NCI-H146 treated with DMSO at 0.1 percent for 48 hours (cell line): ENCODE measurements around the gene NRK.
"Not testable (repeated sequence)": the region's sequence is repeated elsewhere in the genome, so short reads cannot be mapped to it uniquely, and the experiment has no call there.

Source experiments
- DNase-seq: peaks from one replicate; lab custom pipeline; 2025; ENCODE audit not compliant: unreplicated experiment; lab: John Stamatoyannopoulos, UW

NRK gene, protein sequence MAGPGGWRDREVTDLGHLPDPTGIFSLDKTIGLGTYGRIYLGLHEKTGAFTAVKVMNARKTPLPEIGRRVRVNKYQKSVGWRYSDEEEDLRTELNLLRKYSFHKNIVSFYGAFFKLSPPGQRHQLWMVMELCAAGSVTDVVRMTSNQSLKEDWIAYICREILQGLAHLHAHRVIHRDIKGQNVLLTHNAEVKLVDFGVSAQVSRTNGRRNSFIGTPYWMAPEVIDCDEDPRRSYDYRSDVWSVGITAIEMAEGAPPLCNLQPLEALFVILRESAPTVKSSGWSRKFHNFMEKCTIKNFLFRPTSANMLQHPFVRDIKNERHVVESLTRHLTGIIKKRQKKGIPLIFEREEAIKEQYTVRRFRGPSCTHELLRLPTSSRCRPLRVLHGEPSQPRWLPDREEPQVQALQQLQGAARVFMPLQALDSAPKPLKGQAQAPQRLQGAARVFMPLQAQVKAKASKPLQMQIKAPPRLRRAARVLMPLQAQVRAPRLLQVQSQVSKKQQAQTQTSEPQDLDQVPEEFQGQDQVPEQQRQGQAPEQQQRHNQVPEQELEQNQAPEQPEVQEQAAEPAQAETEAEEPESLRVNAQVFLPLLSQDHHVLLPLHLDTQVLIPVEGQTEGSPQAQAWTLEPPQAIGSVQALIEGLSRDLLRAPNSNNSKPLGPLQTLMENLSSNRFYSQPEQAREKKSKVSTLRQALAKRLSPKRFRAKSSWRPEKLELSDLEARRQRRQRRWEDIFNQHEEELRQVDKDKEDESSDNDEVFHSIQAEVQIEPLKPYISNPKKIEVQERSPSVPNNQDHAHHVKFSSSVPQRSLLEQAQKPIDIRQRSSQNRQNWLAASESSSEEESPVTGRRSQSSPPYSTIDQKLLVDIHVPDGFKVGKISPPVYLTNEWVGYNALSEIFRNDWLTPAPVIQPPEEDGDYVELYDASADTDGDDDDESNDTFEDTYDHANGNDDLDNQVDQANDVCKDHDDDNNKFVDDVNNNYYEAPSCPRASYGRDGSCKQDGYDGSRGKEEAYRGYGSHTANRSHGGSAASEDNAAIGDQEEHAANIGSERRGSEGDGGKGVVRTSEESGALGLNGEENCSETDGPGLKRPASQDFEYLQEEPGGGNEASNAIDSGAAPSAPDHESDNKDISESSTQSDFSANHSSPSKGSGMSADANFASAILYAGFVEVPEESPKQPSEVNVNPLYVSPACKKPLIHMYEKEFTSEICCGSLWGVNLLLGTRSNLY (N-terminal part only)

DNA sequence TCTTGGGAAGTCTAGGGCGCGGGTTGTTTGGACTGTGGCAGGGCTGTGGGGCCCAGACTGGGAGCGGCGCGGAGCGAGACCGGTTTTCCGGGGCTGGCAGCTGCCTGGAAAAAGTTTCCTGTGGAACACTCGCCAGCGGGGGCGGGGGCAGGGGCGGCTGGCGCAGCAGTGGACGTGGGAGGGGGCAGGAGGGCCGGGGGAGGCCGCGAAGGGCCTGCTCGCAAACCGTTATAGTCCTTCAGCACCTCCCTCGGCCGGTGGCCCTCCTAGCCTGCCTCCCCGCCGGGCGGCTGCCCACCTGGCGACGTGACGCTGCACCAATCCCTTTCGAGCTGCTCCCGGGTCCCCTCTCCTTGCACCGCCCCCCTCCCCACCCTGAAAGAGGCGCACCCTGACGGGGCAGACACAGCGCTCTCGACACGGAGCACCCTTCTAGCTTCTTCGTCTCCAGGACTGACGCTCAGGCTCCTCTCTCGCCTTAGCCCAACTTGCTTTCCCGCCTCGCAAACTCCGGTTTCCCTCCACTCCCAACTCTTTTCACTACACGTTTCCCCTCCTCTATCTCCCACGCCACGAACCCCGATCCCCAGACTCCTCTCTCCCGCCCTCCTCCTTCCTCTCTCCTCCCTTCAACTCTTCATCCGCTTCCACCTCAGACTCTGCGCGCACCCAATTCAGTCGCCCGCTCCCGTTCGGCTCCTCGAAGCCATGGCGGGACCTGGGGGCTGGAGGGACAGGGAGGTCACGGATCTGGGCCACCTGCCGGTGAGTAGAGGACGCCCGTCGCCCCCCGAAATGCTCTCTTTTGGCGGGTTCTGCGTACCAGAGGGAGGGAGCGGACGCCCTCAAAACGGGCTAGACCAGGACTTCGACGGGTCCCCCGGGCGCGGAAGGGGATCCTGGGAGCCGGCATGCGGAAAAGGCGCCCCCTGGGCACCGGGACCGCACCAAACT, at the start of gene NRK:
NRK (plus strand) TSS at position 402 of the 954 bp plus-strand sequence; CDS start at position 709, 307 bp downstream.
- DNase-seq = no peak

DNA sequence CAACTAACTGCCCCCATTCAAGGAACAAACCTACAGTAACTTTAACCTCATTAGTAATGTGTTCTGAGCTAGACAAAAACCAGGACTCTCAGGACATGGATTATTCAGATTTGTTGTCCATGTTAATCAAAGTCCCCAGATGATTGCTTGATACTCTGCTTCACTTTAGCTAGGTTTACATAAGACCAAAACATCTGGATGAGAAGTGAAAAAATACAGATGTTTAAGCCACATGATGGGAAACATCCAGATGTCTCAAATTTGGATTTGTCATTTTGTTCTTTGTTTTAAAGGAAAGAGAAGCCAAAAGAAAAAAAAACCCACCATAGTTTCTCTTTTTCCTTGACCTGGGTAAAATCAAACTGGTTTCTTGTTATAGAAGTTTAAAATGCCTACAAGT, 48.5 kb upstream of the NRK start:
- DNase-seq = no peak

DNA sequence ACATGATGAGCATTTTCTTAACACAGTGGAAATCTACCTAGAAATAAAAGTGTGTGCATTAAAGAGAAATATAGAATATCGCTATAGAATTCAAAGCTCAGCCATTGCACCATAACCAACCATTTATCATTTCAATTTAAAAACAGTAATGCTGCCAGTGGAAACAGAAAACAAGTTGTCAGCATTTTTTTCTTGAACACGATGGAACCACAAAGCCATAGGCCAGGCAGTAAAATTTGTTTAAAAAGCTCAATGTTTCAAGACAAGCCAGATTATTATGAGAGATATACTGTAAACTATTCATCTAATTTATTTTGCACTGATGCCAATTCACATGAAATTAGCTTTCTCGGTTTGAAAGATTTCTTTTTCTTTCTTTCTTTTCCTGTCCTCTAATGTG, 46.7 kb upstream of the NRK start:
- DNase-seq = no peak

DNA sequence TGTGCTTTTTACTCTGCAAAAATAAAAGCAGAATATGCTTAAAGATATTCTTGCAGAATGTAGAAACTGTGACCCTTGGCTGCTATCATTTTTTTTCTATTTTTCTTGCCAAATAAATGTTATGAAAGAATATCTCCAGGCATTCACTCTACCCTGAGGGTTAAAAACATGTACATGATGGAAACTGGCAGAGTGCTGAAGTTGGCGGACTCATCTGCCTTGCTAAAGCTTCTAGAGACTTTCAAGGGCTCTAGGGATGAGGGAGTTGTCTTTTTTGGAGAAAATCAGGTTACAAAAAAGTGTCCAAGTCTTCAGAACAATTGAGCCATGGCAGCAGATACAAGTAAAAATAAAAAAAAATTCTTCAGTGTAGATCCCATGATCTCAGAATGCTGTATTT, 40.5 kb upstream of the NRK start:
- no peak for DNase-seq

DNA sequence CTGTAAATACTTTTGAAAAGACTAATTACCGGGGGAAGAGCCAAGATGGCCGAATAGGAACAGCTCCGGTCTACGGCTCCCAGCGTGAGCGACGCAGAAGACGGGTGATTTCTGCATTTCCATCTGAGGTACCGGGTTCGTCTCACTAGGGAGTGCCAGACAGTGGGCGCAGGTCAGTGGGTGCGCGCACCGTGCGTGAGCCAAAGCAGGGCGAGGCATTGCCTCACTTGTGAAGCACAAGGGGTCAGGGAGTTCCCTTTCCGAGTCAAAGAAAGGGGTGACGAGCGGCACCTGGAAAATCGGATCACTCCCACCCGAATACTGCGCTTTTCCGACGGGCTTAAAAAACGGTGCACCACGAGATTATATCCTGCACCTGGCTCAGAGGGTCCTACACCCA, 25.5 kb upstream of the NRK start:
- not testable (repeated sequence) for DNase-seq

DNA sequence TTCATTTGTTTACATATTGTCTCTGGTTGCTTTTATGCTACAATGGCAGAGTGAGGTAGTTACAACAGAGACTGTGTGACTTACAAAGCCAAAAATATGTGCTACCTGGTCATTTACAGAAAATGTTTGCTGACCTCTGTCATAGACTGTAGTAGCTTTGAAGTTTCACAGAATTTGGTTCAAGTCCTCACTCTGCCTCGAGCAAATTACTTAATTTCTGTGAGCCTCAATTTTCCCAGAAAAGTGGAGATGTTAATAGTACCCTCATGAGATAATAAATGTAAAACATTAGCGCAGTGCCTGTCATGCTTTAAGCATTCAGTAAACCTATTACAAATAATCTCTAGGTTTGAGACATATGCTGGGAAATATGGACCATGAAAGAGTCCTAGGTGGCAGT, 18.4 kb upstream of the NRK start:
- DNase-seq = no peak

DNA sequence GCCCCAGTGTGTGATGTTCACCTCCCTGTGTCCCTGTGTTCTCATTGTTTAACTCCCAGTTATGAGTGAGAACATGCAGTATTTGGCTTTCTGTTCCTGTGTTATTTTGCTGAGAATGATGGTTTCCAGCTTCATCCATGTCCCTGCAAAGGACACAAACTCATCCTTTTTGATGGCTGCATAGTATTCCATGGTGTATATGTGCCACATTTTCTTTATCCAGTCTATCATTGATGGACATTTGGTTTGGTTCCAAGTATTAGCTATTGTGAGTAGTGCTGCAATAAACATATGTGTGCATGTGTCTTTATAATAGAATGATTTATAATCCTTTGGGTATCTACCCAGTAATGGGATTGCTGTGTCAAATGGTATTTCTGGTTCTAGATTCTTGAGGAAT, 16.7 kb upstream of the NRK start:
- not testable (repeated sequence) for DNase-seq

DNA sequence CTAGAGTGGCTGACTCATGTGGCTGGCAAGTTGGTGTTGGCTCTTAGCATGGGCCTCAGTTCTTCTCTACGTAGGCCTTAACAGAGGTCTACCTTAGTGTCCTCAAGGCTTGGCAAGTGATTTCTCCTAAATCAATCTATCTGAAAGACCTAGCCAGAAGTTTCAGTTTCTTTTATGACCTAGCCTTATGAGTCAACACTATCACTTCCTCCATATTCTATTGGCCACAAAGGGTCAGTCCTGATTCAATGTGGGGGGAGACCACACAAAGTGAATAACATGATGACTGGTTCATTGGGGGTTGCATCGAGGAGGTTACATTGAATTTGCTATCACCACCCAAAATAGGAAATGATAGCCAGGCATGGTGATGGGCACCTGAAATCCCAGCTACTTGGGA, 5.8 kb upstream of the NRK start:
- DNase-seq = no peak

DNA sequence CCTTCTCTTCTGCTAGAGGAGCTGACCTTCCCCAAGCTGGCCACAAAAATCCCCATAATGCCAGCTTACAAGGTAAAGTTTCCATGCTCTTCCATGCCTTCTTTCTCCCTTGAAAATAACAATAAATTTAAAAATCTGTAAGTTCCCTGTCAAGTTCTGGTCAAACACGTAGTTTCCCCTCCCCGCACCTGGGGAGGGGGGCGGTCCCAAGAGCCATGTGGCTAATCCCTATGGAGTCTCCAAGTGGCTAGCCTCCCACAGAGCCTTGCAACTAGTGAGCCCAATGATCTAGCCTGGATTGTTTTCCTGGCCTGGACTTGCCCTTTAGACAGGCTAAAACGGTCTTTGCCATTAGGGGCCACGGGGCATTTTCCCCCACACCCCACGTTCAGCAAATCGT, 2.1 kb upstream of the NRK start:
- no peak for DNase-seq

DNA sequence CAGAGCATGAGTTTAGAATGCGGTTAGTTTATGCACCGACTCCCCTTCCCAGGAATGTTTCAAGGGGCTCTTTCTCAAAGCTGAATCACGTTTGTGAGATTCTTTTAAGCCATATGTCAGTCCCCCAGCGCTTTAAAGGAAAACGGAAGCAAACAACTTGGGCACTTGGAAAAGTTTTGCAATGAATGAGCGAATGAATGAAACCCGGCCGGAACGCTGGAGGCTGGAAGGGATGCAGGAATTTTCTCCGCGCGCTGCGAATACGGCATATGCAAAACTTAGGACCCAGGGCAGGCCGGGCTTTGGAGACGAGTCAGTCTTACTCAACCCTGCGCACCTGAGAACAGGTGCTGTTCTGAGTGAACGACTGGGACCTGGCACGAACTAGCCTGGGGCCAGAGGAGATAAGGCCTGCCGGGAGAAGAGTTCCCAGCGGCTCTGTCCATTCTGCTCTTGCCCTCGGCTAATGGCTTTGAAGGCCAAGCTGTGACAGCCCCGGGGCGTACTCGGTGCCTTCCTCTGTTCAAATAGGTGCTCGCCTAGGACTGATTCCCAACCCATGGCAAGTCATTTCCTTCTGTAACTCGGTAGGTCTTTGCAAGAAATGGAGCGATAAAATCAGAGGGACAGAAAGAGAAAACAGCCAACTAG, 743 bp upstream of the NRK start:
- DNase-seq = no peak

DNA sequence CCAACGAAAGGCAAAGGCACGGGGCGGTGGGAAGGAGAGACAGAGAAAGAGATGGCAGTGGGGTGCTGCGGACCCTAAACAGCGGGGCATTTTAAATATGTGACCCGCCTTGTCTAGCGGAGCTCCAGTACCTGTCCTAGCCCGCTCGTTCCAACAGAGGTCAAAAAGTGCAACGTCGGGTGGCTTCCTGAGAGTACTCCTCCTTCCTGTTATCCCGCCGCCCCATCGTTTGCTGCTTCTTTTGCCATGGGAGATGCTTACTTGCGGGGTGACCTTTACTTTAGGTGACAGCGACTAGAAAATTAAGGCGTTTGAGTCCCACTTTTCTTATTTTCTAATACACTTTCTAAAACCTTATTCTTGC, 735 bp downstream of the NRK start:
- DNase-seq = no peak

DNA sequence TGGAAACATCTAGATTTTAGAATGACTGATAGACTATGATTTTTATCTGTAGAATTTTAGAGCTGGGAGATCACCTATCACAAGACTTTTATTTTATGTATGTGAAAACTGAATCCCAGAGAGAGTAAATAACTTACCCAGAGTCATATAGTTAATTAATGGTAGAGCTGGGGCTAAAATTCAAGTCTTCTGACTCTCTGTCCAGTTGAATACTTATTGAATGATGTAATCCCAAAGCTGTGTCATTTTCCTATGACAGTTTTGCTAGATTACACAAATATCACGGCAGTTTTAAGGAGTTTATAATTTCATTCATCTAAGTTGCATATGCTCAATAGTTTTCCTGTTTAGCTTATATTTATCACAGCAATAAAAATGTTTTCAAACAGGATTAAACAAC, 6.7 kb downstream of the NRK start:
- no peak for DNase-seq

DNA sequence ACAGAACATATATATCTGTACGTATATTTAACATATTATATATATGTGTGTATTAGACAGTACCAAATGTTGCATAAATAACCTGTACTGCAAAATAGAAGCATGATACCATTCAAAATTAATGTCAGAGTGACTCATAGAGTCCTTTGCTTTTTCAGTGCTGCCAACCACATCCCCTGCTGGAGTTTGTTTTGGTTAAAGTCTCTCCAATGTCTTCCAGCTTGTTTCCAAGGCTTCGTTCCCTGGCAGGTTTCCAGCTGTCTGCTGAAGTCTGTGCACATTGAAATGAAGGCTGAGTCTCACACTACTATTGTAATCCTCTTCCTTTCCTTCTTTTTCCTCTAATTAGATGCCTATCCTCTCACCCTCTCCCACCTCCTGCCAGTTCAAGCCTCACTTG, 14.9 kb downstream of the NRK start:
- DNase-seq = no peak

DNA sequence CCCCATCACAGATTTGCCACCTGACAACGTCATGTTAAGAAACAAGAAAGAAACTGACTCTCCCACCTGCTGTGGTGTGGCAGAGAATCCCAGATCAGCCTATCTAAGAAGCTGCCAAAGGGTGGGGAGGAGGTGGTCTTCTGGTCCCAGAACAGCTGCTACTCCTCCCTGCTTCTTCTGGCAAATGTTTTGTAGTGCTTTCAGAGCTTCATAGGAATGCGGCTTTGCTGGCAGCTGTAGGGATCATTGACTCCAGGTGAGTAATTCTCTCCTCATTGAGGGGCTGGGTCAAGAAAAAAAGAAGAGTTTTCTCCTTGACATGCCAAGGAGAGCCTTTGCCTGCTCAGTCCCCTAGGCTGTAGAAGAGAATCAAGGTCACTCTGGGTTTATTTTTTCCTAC, 23.3 kb downstream of the NRK start:
- DNase-seq = no peak

DNA sequence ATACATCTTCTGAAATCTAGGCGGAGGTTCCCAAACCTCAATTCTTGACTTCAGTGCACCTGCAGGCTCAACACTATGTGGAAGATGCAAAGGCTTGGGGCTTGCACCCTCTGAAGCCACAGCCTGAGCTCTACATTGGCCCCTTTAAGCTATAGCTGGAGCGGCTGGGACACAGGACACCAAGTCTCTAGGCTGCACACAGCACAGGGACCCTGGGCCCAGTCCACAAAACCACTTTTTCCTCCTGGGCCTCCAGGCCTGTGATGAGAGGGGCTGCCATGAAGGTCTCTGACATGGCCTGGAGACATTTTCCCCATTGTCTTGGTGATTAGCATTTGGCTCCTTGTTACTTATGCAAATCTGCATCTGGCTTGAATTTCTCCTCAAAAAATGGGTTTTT, 27.8 kb downstream of the NRK start:
- DNase-seq = not testable (repeated sequence)

DNA sequence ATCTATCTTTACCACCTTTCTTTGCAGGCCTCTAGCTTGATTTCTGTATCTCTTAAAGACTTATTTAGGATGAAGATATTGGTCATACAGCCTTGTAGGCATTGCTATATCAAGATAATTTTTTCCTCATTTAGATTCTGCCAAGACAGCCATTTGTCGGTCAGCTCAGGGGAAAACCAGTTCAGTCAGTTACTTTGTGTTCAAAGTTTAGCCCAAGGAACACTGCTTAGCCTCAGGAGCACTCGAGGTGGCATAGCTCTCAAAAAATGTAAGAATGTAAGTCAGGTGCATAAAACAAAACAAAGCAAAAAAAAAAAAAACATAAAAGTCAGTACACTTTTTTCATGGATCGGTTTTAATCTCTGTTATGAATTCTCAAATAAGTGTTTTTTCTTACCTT, 43.4 kb downstream of the NRK start:
- no peak for DNase-seq

DNA sequence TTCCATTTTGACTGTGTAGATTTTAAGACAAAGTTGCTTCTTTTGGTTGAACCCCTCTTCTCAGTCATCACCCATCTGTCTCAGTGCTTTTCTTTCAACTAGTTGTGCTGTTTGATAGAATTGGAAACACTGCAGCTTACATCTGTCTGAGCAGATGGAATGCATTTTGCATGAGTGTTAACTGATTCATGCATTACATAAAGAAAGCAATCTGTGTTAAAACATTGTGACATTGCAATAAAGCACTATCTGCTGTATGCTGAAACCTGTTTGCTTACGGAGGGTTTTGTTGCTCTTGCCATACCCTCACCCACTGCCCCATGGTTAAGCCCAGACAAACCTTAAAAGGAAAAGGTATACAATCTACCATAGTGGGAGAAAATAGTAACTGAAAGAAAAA, 47.4 kb downstream of the NRK start:
- DNase-seq = no peak

DNA sequence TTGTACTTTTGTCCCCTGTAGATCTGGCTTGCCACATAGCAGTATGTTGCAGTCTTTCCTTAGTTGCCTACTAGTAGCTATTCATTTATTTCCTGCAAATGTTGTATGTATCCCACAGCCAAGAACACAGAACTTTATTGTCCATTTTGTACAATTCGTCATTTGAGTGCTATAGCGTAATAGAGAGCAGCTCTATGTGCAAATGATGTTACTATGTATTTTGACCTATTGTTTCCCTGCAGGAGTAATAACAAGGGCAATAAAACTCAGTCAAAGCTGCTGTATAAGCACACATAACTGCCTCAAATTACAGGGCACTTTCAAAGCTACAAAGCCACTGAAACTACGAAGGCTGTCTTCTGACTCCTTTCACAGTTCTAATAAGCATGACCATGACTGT, 48.1 kb downstream of the NRK start:
- no peak for DNase-seq

DNA sequence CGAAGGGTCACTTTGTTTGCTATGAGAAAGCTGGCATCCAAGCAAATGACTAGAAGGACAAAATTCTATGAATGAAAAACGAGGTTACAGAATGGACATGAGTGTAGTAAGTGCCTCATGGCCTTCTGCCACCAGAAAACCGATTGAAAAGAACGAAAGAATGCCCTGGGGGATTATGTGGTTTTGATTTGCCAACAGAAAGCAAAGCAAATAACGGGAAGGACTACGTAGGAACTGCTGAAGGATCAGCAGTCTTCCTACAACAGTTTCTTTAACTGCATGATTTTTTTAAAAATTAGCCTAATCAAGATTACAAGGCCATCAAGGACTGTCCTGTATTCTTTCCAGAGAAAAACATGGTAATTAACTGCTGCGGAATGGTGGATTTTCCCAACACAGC, 50.6 kb downstream of the NRK start:
- no peak for DNase-seq

DNA sequence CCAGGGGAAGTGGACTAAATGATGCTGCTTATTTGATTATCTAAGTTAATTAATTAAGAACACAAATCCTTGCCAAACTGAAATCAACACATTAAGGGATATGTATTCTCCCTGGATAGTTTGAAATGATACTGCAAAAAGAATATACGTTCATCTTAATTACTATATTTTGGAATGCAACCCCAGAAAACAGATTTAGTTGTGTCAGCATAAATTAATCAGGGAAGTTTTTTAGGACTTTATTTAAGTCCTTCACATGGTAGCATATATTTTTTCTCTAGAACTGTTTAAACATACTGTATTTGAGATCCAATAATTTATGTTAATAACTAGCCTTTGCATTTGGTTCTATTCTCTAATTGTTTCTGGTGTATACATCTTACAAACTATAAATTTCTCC, 52.5 kb downstream of the NRK start:
- DNase-seq = no peak
